Measurements from ENCODE around the gene HDAC5. TPM values are rescaled to one million over a fixed set of nuclear protein-coding genes. Genes with fewer than 3 reads are reported as not detected.
"Not testable (repeated sequence)": the region's sequence is repeated elsewhere in the genome, so short reads cannot be mapped to it uniquely, and the experiment has no call there.

HDAC5 gene
- total RNA-seq, 1 experiment from 2014 or later = 25.9 TPM

GRCh38 chr17:44038604-44039011 lies 84.8 kb downstream of the HDAC5 start:
- peaks cover 3% of the 10 kb centered on the region; the same call in 1 of the 2 replicates for H3K36me3 ChIP-seq (ENCODE audit: control insufficient read depth, insufficient read depth, low read length)
- H3K4me3 ChIP-seq (ENCODE audit: low read depth, low read length) = no peak overlapping the region
- POLR2A ChIA-PET = no interaction called here
- Mint-ChIP-seq H3K36me3 (ENCODE audit: insufficient read depth, unreplicated experiment) (peaks cover 74% of the 10 kb centered on the region), H3K4me1 (ENCODE audit: low read depth, unreplicated experiment) (peaks cover 6% of the 10 kb centered on the region), H3K27me3 (ENCODE audit: insufficient read depth, unreplicated experiment) (no peaks in the 10 kb centered on the region), H3K9me3 (ENCODE audit: unreplicated experiment) (no peaks in the 10 kb centered on the region), H3K4me3 (ENCODE audit: unreplicated experiment) (no peak overlapping the region), H3K27ac (ENCODE audit: unreplicated experiment) (no peak overlapping the region)
- intact Hi-C loops (cut with micrococcal nuclease; ENCODE audit: unreplicated experiment) = no loop called here
- H3K27me3 ChIP-seq (replicated peaks; ENCODE audit: control insufficient read depth, insufficient read depth, low read length) = no peaks in the 10 kb centered on the region
- BruUV-seq (replicated peaks) = no TSS peak
- no peak for TF ChIP-seq CTCF (IDR thresholded peaks at IDR 0.05; ENCODE audit: insufficient read depth in 1 of 2, low read depth in 1 of 2, low read length in 1 of 2, severe bottlenecking in 1 of 2, unreplicated experiment in 1 of 2)
- no peaks in the 10 kb centered on the region for H3K4me1 ChIP-seq
- CTCF ChIA-PET = interaction anchor here (0.7 to 0.8 kb wide), 2 partner anchors 39 to 85 kb away, joined by 3 to 4 read pairs; partner anchors contain the start of gene HDAC5
- no peak for DNase-seq
- no peaks in the 10 kb centered on the region for H3K9me3 ChIP-seq

DNA sequence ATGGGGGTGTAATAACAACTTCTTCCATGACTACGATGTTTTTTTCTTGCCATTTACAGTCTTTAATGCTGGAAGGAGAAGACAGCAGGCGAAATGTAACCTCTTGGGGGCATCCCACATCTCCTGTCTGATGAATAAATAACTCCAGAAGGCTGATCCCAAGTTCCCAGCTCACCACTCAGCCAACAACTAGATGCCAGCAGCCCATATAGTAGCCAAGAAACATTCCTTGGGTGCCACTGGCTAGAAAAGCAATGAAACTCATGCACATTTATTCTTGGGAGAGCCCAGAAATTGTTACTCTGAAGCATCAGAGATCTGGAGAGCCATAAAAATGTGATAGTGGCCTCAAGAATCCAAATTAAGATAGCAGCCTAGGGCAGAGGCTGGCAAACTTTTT lies 86.0 kb downstream of the HDAC5 start:
- TF ChIP-seq CTCF (IDR thresholded peaks at IDR 0.05; ENCODE audit: insufficient read depth in 1 of 2, low read depth in 1 of 2, low read length in 1 of 2, severe bottlenecking in 1 of 2, unreplicated experiment in 1 of 2) = no peak
- Histone ChIP-seq H3K36me3 (ENCODE audit: control insufficient read depth, insufficient read depth, low read length) (peaks cover 5% of the 10 kb centered on the region), H3K4me3 (ENCODE audit: low read depth, low read length) (no peak overlapping the region), H3K9me3 (no peaks in the 10 kb centered on the region), H3K4me1 (no peaks in the 10 kb centered on the region), H3K27me3 (replicated peaks; ENCODE audit: control insufficient read depth, insufficient read depth, low read length) (no peaks in the 10 kb centered on the region)
- no peak for DNase-seq
- no peaks in the 10 kb centered on the region for H3K27me3 Mint-ChIP-seq (ENCODE audit: insufficient read depth, unreplicated experiment)
- H3K27ac Mint-ChIP-seq (ENCODE audit: unreplicated experiment) = no peak overlapping the region
- no peaks in the 10 kb centered on the region for H3K9me3 Mint-ChIP-seq (ENCODE audit: unreplicated experiment)
- ChIA-PET CTCF (no interaction called here), POLR2A (no interaction called here)
- H3K4me1 Mint-ChIP-seq (ENCODE audit: low read depth, unreplicated experiment) = peaks cover 6% of the 10 kb centered on the region
- H3K36me3 Mint-ChIP-seq (ENCODE audit: insufficient read depth, unreplicated experiment) = peaks cover 75% of the 10 kb centered on the region
- no TSS peak for BruUV-seq (replicated peaks)
- intact Hi-C loops (cut with micrococcal nuclease; ENCODE audit: unreplicated experiment) = no loop called here
- H3K4me3 Mint-ChIP-seq (ENCODE audit: unreplicated experiment) = no peak overlapping the region

- H3K27me3 Mint-ChIP-seq (ENCODE audit: insufficient read depth, unreplicated experiment); POLR2A ChIA-PET; DNase-seq; H3K27ac Mint-ChIP-seq (ENCODE audit: unreplicated experiment); H3K9me3 Mint-ChIP-seq (ENCODE audit: unreplicated experiment); BruUV-seq (replicated peaks); intact Hi-C loops (cut with micrococcal nuclease; ENCODE audit: unreplicated experiment); H3K4me3 ChIP-seq (ENCODE audit: low read depth, low read length); H3K4me3 Mint-ChIP-seq (ENCODE audit: unreplicated experiment); H3K4me1 Mint-ChIP-seq (ENCODE audit: low read depth, unreplicated experiment); H3K27me3 ChIP-seq (replicated peaks; ENCODE audit: control insufficient read depth, insufficient read depth, low read length); H3K36me3 ChIP-seq (ENCODE audit: control insufficient read depth, insufficient read depth, low read length); H3K9me3 ChIP-seq; CTCF ChIA-PET; H3K4me1 ChIP-seq: not testable (repeated sequence)
- H3K36me3 Mint-ChIP-seq (ENCODE audit: insufficient read depth, unreplicated experiment) = peaks cover 77% of the 10 kb centered on the region
Observed at GRCh38 chr17:44034688-44035087, 88.8 kb downstream of the HDAC5 start.

GRCh38 chr17:44033861-44034408 lies 89.5 kb downstream of the HDAC5 start:
- H3K36me3 ChIP-seq (ENCODE audit: control insufficient read depth, insufficient read depth, low read length) = peaks cover 5% of the 10 kb centered on the region
- H3K9me3 ChIP-seq = no peaks in the 10 kb centered on the region
- no TSS peak for BruUV-seq (replicated peaks)
- no peaks in the 10 kb centered on the region for H3K4me1 ChIP-seq
- H3K27ac Mint-ChIP-seq (ENCODE audit: unreplicated experiment) = no peak overlapping the region
- TF ChIP-seq CTCF (IDR thresholded peaks at IDR 0.05; ENCODE audit: insufficient read depth in 1 of 2, low read depth in 1 of 2, low read length in 1 of 2, severe bottlenecking in 1 of 2, unreplicated experiment in 1 of 2) = no peak
- no peaks in the 10 kb centered on the region for H3K27me3 ChIP-seq (replicated peaks; ENCODE audit: control insufficient read depth, insufficient read depth, low read length)
- intact Hi-C loops (cut with micrococcal nuclease; ENCODE audit: unreplicated experiment) = no loop called here
- H3K4me1 Mint-ChIP-seq (ENCODE audit: low read depth, unreplicated experiment) = no peaks in the 10 kb centered on the region
- ChIA-PET CTCF (no interaction called here), POLR2A (no interaction called here)
- no peak overlapping the region for H3K4me3 ChIP-seq (ENCODE audit: low read depth, low read length)
- no peaks in the 10 kb centered on the region for H3K9me3 Mint-ChIP-seq (ENCODE audit: unreplicated experiment)
- DNase-seq = no peak
- H3K4me3 Mint-ChIP-seq (ENCODE audit: unreplicated experiment) = no peak overlapping the region
- H3K27me3 Mint-ChIP-seq (ENCODE audit: insufficient read depth, unreplicated experiment) = no peaks in the 10 kb centered on the region
- peaks cover 79% of the 10 kb centered on the region for H3K36me3 Mint-ChIP-seq (ENCODE audit: insufficient read depth, unreplicated experiment)

All from Caco-2 (cell line).